22Rv1 (cell line): ENCODE measurements around the gene MTHFS.
"Not testable (repeated sequence)": the region's sequence is repeated elsewhere in the genome, so short reads cannot be mapped to it uniquely, and the experiment has no call there.

ENCODE experiments used
- CTCF ChIP-seq: fragments of 450-650 bp; IDR thresholded peaks from 2 replicates; pipeline ENCODE4 v1.5.1; 2017; ENCODE audit warnings: mild to moderate bottlenecking
- ZFX ChIP-seq: fragments of 450-650 bp; IDR thresholded peaks from 2 replicates; pipeline ENCODE4 v1.6.1; 2017; ENCODE audit warnings: antibody characterized with exemption, borderline replicate concordance

- TF ChIP-seq CTCF, ZFX: not testable (repeated sequence)
These were observed 19.1 kb upstream of the MTHFS start for GRCh38 chr15:79915776-79916501.
